ENCODE data around the gene WIPF3.
"Not testable (repeated sequence)": the region's sequence is repeated elsewhere in the genome, so short reads cannot be mapped to it uniquely, and the experiment has no call there.

The WIPF3 gene

DNA sequence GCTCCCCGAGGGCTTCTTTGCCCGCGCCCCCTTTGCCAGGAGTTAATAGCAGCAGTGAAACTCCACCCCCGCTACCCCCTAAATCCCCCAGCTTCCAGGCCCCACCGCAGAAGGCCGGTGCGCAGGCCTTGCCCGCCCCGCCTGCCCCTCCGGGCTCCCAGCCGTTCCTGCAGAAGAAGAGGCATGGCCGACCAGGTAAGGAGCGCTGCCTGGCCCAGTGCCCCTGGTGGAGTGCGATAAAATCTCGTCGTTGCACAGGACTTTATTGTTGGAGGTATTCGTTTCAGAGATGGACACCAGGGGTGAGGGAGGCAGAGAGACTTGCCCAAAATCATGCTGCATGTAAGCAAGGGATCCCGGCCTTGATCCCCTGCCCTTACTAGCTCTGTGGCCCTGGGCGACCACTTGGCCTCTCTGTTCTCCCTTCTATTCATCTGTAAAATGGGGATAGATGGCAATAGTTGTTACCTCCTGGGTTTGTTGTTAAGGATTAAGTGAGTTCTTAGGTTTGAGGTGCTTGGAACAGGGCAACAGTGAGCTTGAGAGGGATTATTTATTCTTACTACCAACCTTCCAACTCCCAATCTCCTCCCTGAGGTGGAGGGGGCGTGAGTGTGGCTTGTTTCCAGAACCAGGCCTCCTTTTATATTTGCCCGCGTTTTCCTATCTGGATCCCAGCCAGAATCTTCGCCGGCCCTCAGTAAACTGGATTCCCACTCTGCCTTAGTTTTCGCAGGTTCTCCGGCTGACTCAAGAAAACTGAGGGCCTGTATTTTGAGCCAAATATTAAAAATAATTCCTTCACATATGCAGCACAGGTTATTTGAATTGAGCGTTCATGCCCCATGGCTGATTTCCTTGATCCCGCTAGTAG lies 78.3 kb downstream of the WIPF3 start:
- no peak for DNase-seq (ENCODE audit: low spot score)
- Mint-ChIP-seq H3K4me3 (no peak overlapping the region), H3K9me3 (no peaks in the 10 kb centered on the region), H3K4me1 (ENCODE audit: low read depth) (no peaks in the 10 kb centered on the region), H3K27ac (no peak overlapping the region), H3K36me3 (ENCODE audit: low read depth) (no peaks in the 10 kb centered on the region), H3K27me3 (ENCODE audit: low read depth) (peaks cover 23% of the 10 kb centered on the region)

GRCh38 chr7:29885626-29886025 lies 79.3 kb downstream of the WIPF3 start:
- no peaks in the 10 kb centered on the region for H3K4me1 Mint-ChIP-seq (ENCODE audit: low read depth)
- H3K27ac Mint-ChIP-seq = no peak overlapping the region
- H3K9me3 Mint-ChIP-seq = no peaks in the 10 kb centered on the region
- no peak overlapping the region for H3K4me3 Mint-ChIP-seq
- no peaks in the 10 kb centered on the region for H3K36me3 Mint-ChIP-seq (ENCODE audit: low read depth)
- DNase-seq (ENCODE audit: low spot score) = no peak
- peaks cover 23% of the 10 kb centered on the region for H3K27me3 Mint-ChIP-seq (ENCODE audit: low read depth)

DNA sequence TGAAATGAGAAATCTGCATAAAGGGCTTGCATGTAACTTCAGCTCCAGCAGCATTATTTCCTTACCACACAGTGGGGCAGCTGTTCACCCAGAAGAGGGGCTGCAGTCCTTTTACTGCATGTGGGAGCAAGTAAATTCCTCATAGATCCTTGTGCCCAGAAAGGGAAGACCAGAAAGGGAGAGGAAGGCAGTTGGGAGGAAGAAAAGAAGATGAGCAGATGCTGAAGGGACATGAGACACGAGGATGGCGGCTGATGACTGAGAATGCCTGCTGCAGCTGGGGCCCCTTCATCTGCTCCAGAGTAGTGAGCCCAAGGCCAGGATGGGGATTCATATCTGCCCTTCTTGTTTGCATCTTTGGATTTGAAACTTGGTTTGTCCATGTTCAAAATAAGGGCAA lies 80.5 kb downstream of the WIPF3 start:
- H3K36me3 Mint-ChIP-seq (ENCODE audit: low read depth) = no peaks in the 10 kb centered on the region

GRCh38 chr7:29888006-29888405 lies 81.7 kb downstream of the WIPF3 start:
- H3K36me3 Mint-ChIP-seq (ENCODE audit: low read depth) = no peaks in the 10 kb centered on the region
- H3K27ac Mint-ChIP-seq = no peak overlapping the region
- no peak for DNase-seq (ENCODE audit: low spot score)
- H3K9me3 Mint-ChIP-seq = no peaks in the 10 kb centered on the region
- no peak overlapping the region for H3K4me3 Mint-ChIP-seq
- H3K27me3 Mint-ChIP-seq (ENCODE audit: low read depth) = peaks cover 21% of the 10 kb centered on the region
- H3K4me1 Mint-ChIP-seq (ENCODE audit: low read depth) = no peaks in the 10 kb centered on the region

More for the DNA sequence above, 80.5 kb downstream of the WIPF3 start:
- no peak overlapping the region for H3K27ac Mint-ChIP-seq
- H3K9me3 Mint-ChIP-seq = no peaks in the 10 kb centered on the region
- no peak for DNase-seq (ENCODE audit: low spot score)
- no peak overlapping the region for H3K4me3 Mint-ChIP-seq
- H3K27me3 Mint-ChIP-seq (ENCODE audit: low read depth) = peaks cover 23% of the 10 kb centered on the region
- H3K4me1 Mint-ChIP-seq (ENCODE audit: low read depth) = no peaks in the 10 kb centered on the region

GRCh38 chr7:29889288-29889687 lies 83.0 kb downstream of the WIPF3 start:
- H3K36me3 Mint-ChIP-seq (ENCODE audit: low read depth) = no peaks in the 10 kb centered on the region
- no peaks in the 10 kb centered on the region for H3K4me1 Mint-ChIP-seq (ENCODE audit: low read depth)
- DNase-seq (ENCODE audit: low spot score) = no peak
- H3K27me3 Mint-ChIP-seq (ENCODE audit: low read depth) = peaks cover 14% of the 10 kb centered on the region
- H3K27ac Mint-ChIP-seq = no peak overlapping the region
- no peak overlapping the region for H3K4me3 Mint-ChIP-seq
- no peaks in the 10 kb centered on the region for H3K9me3 Mint-ChIP-seq

DNA sequence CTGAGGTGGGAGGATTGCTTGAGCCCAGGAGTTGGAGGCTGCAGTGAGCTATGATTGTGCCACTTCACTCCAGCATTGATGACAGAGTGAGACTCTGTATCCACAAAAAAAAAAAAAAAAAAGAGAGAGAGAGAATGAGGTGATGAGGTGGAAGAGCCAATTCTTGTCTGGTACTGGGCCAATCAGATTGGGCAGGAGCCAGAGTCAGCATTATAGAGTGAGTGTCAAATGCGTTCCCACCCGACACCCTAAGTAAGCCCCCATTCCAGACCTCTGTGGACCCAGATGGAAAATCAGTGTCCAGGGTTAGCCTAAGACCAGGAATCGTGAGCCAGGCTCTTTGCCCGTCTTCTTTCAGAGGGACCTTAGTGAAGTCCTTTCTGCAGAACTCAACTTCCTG lies 83.9 kb downstream of the WIPF3 start:
- Mint-ChIP-seq H3K27me3 (ENCODE audit: low read depth) (peaks cover 6% of the 10 kb centered on the region), H3K27ac (peak overlapping the region; percentile 31), H3K4me3 (no peak overlapping the region), H3K9me3 (no peaks in the 10 kb centered on the region), H3K36me3 (ENCODE audit: low read depth) (no peaks in the 10 kb centered on the region), H3K4me1 (ENCODE audit: low read depth) (no peaks in the 10 kb centered on the region)
- no peak for DNase-seq (ENCODE audit: low spot score)

DNA sequence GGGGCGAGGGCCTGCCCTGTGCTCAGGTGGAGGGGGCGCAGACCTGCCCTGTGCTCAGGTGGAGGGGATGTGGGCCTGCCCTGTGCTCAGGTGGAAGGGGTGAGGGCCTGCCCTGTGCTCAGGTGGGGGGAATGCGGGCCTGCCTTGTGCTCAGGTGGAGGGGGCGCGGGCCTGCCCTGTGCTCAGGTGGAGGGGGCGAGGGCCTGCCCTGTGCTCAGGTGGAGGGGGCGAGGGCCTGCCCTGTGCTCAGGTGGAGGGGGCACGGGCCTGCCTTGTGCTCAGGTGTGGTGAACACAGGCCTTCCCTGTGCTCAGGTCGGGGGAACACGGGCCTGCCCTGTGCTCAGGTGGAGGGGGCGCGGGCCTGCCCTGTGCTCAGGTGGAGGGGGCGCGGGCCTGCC lies 84.5 kb downstream of the WIPF3 start:
- H3K36me3 Mint-ChIP-seq (ENCODE audit: low read depth) = not testable (repeated sequence)

DNA sequence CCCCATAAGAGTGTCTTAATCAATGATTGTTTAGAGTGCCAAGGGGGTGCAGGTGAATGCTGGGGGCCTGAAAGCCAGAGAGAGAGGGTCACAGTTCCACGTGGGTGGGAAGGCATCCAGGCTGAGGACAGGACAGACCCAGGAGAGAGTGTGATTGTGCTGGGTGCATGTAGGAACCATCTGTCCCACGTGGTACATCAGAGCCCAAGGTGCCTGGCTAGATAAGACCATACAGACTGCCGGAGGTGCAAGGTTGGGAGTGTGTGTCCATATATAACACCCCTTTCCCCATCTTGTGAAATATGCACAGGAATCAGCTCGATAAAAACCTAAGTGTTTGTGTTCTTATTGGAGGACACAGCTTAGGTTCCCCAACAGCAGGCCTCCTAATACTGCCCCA lies 85.5 kb downstream of the WIPF3 start:
- DNase-seq (ENCODE audit: low spot score) = no peak
- no peaks in the 10 kb centered on the region for H3K27me3 Mint-ChIP-seq (ENCODE audit: low read depth)
- no peaks in the 10 kb centered on the region for H3K36me3 Mint-ChIP-seq (ENCODE audit: low read depth)
- no peak overlapping the region for H3K27ac Mint-ChIP-seq
- no peak overlapping the region for H3K4me3 Mint-ChIP-seq
- no peaks in the 10 kb centered on the region for H3K9me3 Mint-ChIP-seq
- H3K4me1 Mint-ChIP-seq (ENCODE audit: low read depth) = no peaks in the 10 kb centered on the region

More for the DNA sequence above, 84.5 kb downstream of the WIPF3 start:
- not testable (repeated sequence) for H3K27me3 Mint-ChIP-seq (ENCODE audit: low read depth); H3K4me3 Mint-ChIP-seq; H3K27ac Mint-ChIP-seq; DNase-seq (ENCODE audit: low spot score); H3K4me1 Mint-ChIP-seq (ENCODE audit: low read depth); H3K9me3 Mint-ChIP-seq

- H3K36me3 Mint-ChIP-seq (ENCODE audit: low read depth) = no peaks in the 10 kb centered on the region
- H3K9me3 Mint-ChIP-seq = no peaks in the 10 kb centered on the region
- DNase-seq (ENCODE audit: low spot score) = no peak
- no peak overlapping the region for H3K27ac Mint-ChIP-seq
- no peak overlapping the region for H3K4me3 Mint-ChIP-seq
- H3K27me3 Mint-ChIP-seq (ENCODE audit: low read depth) = no peaks in the 10 kb centered on the region
- H3K4me1 Mint-ChIP-seq (ENCODE audit: low read depth) = no peaks in the 10 kb centered on the region
Observed at GRCh38 chr7:29892231-29892630, 85.9 kb downstream of the WIPF3 start.

GRCh38 chr7:29893351-29893965 lies 87.2 kb downstream of the WIPF3 start:
- no peaks in the 10 kb centered on the region for H3K4me1 Mint-ChIP-seq (ENCODE audit: low read depth)
- no peak overlapping the region for H3K27ac Mint-ChIP-seq
- H3K9me3 Mint-ChIP-seq = no peaks in the 10 kb centered on the region
- H3K36me3 Mint-ChIP-seq (ENCODE audit: low read depth) = no peaks in the 10 kb centered on the region
- no peak for DNase-seq (ENCODE audit: low spot score)
- no peak overlapping the region for H3K4me3 Mint-ChIP-seq
- H3K27me3 Mint-ChIP-seq (ENCODE audit: low read depth) = no peaks in the 10 kb centered on the region

DNA sequence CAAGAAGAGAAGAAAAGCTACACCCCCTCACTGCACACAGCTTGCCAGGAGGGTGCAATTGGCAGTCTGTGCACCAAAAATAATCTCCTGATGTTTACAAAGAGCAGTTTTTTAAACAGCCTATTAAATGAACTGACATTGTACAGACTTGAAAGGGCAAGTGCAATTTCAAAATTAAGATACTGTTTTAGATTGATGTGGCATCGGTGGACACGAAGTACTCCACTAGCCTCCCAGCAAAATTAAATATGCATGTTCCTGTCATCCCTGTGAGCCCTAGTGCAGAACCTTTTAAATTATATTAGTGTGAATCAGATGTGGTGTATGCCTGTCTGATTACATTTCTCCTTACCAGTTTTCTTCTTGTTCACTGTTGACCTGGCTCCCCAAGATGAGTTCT lies 87.9 kb downstream of the WIPF3 start:
- no peaks in the 10 kb centered on the region for H3K27me3 Mint-ChIP-seq (ENCODE audit: low read depth)
- H3K9me3 Mint-ChIP-seq = no peaks in the 10 kb centered on the region
- no peaks in the 10 kb centered on the region for H3K36me3 Mint-ChIP-seq (ENCODE audit: low read depth)
- H3K4me1 Mint-ChIP-seq (ENCODE audit: low read depth) = no peaks in the 10 kb centered on the region
- no peak for DNase-seq (ENCODE audit: low spot score)
- H3K4me3 Mint-ChIP-seq = no peak overlapping the region
- H3K27ac Mint-ChIP-seq = no peak overlapping the region

GRCh38 chr7:29895559-29895958 lies 89.3 kb downstream of the WIPF3 start:
- no peaks in the 10 kb centered on the region for H3K4me1 Mint-ChIP-seq (ENCODE audit: low read depth)
- no peak overlapping the region for H3K27ac Mint-ChIP-seq
- H3K36me3 Mint-ChIP-seq (ENCODE audit: low read depth) = no peaks in the 10 kb centered on the region
- H3K9me3 Mint-ChIP-seq = no peaks in the 10 kb centered on the region
- DNase-seq (ENCODE audit: low spot score) = no peak
- H3K27me3 Mint-ChIP-seq (ENCODE audit: low read depth) = peaks cover under 1% of the 10 kb centered on the region
- H3K4me3 Mint-ChIP-seq = no peak overlapping the region

GRCh38 chr7:29896685-29897411 lies 90.5 kb downstream of the WIPF3 start:
- no peaks in the 10 kb centered on the region for H3K4me1 Mint-ChIP-seq (ENCODE audit: low read depth)
- no peak overlapping the region for H3K27ac Mint-ChIP-seq
- no peak overlapping the region for H3K4me3 Mint-ChIP-seq
- H3K9me3 Mint-ChIP-seq = no peaks in the 10 kb centered on the region
- no peaks in the 10 kb centered on the region for H3K36me3 Mint-ChIP-seq (ENCODE audit: low read depth)
- peaks cover 6% of the 10 kb centered on the region for H3K27me3 Mint-ChIP-seq (ENCODE audit: low read depth)
- no peak for DNase-seq (ENCODE audit: low spot score)

DNA sequence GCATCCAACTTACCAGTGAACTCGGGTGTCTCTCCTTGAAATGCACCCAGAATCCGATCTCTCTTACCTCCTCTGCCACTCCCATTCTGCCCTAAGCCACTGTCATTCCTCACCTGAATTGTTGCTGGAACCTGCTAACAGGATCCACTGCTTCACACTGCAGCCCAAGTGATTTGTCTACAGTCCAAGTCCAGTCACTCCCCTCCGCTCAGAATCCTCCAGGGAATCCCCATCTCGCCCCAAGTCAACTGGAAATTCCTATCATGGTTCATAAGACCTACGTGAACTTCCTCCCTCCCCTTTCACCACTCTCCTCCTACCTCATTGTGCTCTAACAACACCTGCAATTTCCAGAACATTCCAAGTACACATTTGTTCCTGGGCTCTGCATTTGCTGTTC lies 92.0 kb downstream of the WIPF3 start:
- no peak for DNase-seq (ENCODE audit: low spot score)
- no peak overlapping the region for H3K27ac Mint-ChIP-seq

More for the DNA sequence above, 92.0 kb downstream of the WIPF3 start:
- no peaks in the 10 kb centered on the region for H3K36me3 Mint-ChIP-seq (ENCODE audit: low read depth)
- no peak overlapping the region for H3K4me3 Mint-ChIP-seq
- H3K9me3 Mint-ChIP-seq = no peaks in the 10 kb centered on the region
- no peaks in the 10 kb centered on the region for H3K4me1 Mint-ChIP-seq (ENCODE audit: low read depth)
- peaks cover 6% of the 10 kb centered on the region for H3K27me3 Mint-ChIP-seq (ENCODE audit: low read depth)
